ENCODE results near the gene WDR87. TPM values are rescaled to one million over a fixed set of nuclear protein-coding genes. Genes with fewer than 3 reads are reported as not detected.

Gene WDR87
- total RNA-seq, 2 experiments from 2014 or later, result not detected

- peaks cover 3% of the 10 kb centered on the region for H3K36me3 Mint-ChIP-seq
- no peak overlapping the region for H3K27ac Mint-ChIP-seq
- no peak overlapping the region for H3K4me3 Mint-ChIP-seq
- no peaks in the 10 kb centered on the region for H3K4me1 Mint-ChIP-seq (ENCODE audit: low read depth)
- H3K27me3 Mint-ChIP-seq, result no peaks in the 10 kb centered on the region
- ChIA-PET CTCF (no interaction called here), POLR2A (no interaction called here)
- DNase-seq, result no peak
- intact Hi-C loops (cut with micrococcal nuclease), result no loop called here
- H3K9me3 Mint-ChIP-seq, result no peaks in the 10 kb centered on the region
These were observed 35.6 kb upstream of the WDR87 start for GRCh38 chr19:37941782-37942515.

GRCh38 chr19:37938353-37938752 is 32.0 kb upstream of the WDR87 start:
- POLR2A ChIA-PET, result no interaction called here
- peaks cover 24% of the 10 kb centered on the region for H3K36me3 Mint-ChIP-seq
- intact Hi-C loops (cut with micrococcal nuclease), result no loop called here
- H3K27ac Mint-ChIP-seq, result no peak overlapping the region
- no peaks in the 10 kb centered on the region for H3K27me3 Mint-ChIP-seq
- CTCF ChIA-PET, result no interaction called here
- H3K4me3 Mint-ChIP-seq, result no peak overlapping the region
- peaks cover 28% of the 10 kb centered on the region for H3K9me3 Mint-ChIP-seq
- no peaks in the 10 kb centered on the region for H3K4me1 Mint-ChIP-seq (ENCODE audit: low read depth)
- DNase-seq, result no peak

GRCh38 chr19:37936886-37937285 is 30.5 kb upstream of the WDR87 start:
- Mint-ChIP-seq H3K36me3 (peaks cover 31% of the 10 kb centered on the region), H3K4me3 (no peak overlapping the region), H3K4me1 (ENCODE audit: low read depth) (no peaks in the 10 kb centered on the region), H3K27ac (no peak overlapping the region), H3K9me3 (peaks cover 28% of the 10 kb centered on the region), H3K27me3 (no peaks in the 10 kb centered on the region)
- intact Hi-C loops (cut with micrococcal nuclease), result no loop called here
- DNase-seq, result no peak
- POLR2A ChIA-PET, result no interaction called here
- CTCF ChIA-PET, result no interaction called here

GRCh38 chr19:37936166-37936565 is 29.8 kb upstream of the WDR87 start:
- H3K9me3 Mint-ChIP-seq, result peaks cover 28% of the 10 kb centered on the region
- no peaks in the 10 kb centered on the region for H3K4me1 Mint-ChIP-seq (ENCODE audit: low read depth)
- H3K27ac Mint-ChIP-seq, result no peak overlapping the region
- H3K4me3 Mint-ChIP-seq, result no peak overlapping the region
- no peaks in the 10 kb centered on the region for H3K27me3 Mint-ChIP-seq
- ChIA-PET CTCF (no interaction called here), POLR2A (no interaction called here)
- peaks cover 31% of the 10 kb centered on the region for H3K36me3 Mint-ChIP-seq
- DNase-seq, result no peak
- intact Hi-C loops (cut with micrococcal nuclease), result no loop called here

GRCh38 chr19:37935341-37935740 is 28.9 kb upstream of the WDR87 start:
- Mint-ChIP-seq H3K27ac (no peak overlapping the region), H3K4me1 (ENCODE audit: low read depth) (no peaks in the 10 kb centered on the region), H3K36me3 (peaks cover 31% of the 10 kb centered on the region), H3K27me3 (no peaks in the 10 kb centered on the region), H3K4me3 (no peak overlapping the region), H3K9me3 (peaks cover 28% of the 10 kb centered on the region)
- POLR2A ChIA-PET, result no interaction called here
- intact Hi-C loops (cut with micrococcal nuclease), result no loop called here
- CTCF ChIA-PET, result no interaction called here
- no peak for DNase-seq

- H3K36me3 Mint-ChIP-seq, result peaks cover 32% of the 10 kb centered on the region
- H3K27ac Mint-ChIP-seq, result no peak overlapping the region
- no peaks in the 10 kb centered on the region for H3K27me3 Mint-ChIP-seq
- H3K4me3 Mint-ChIP-seq, result no peak overlapping the region
- peaks cover 28% of the 10 kb centered on the region for H3K9me3 Mint-ChIP-seq
- no peaks in the 10 kb centered on the region for H3K4me1 Mint-ChIP-seq (ENCODE audit: low read depth)
- ChIA-PET CTCF (no interaction called here), POLR2A (no interaction called here)
- DNase-seq, result no peak
- intact Hi-C loops (cut with micrococcal nuclease), result no loop called here
These were observed 27.6 kb upstream of the WDR87 start for GRCh38 chr19:37933937-37934358.

GRCh38 chr19:37932985-37933936 is 26.9 kb upstream of the WDR87 start:
- ChIA-PET CTCF (no interaction called here), POLR2A (no interaction called here)
- intact Hi-C loops (cut with micrococcal nuclease), result no loop called here
- no peak for DNase-seq
- H3K4me1 Mint-ChIP-seq (ENCODE audit: low read depth), result no peaks in the 10 kb centered on the region
- no peak overlapping the region for H3K27ac Mint-ChIP-seq
- H3K36me3 Mint-ChIP-seq, result peaks cover 30% of the 10 kb centered on the region
- H3K4me3 Mint-ChIP-seq, result no peak overlapping the region
- peaks cover 28% of the 10 kb centered on the region for H3K9me3 Mint-ChIP-seq
- no peaks in the 10 kb centered on the region for H3K27me3 Mint-ChIP-seq

- DNase-seq, result no peak
- Mint-ChIP-seq H3K36me3 (peaks cover 30% of the 10 kb centered on the region), H3K9me3 (peaks cover 28% of the 10 kb centered on the region), H3K27ac (no peak overlapping the region), H3K4me1 (ENCODE audit: low read depth) (no peaks in the 10 kb centered on the region), H3K27me3 (no peaks in the 10 kb centered on the region), H3K4me3 (no peak overlapping the region)
- ChIA-PET POLR2A (no interaction called here), CTCF (interaction anchor here (1.3 to 1.5 kb wide), 2 partner anchors 30 to 210 kb away, joined by 4 to 5 read pairs; no protein-coding TSS in a partner anchor)
- intact Hi-C loops (cut with micrococcal nuclease), result no loop called here
These were observed 25.7 kb upstream of the WDR87 start for GRCh38 chr19:37931881-37932655.

- CTCF ChIA-PET, result interaction anchor here (1.3 kb wide), 1 partner anchor 211 kb away, joined by 5 read pairs; no protein-coding TSS in a partner anchor
- peaks cover 18% of the 10 kb centered on the region for H3K9me3 Mint-ChIP-seq
These were observed 24.0 kb upstream of the WDR87 start for GRCh38 chr19:37930416-37930815.

GRCh38 chr19:37929355-37929923 is 23.0 kb upstream of the WDR87 start:
- ChIA-PET POLR2A (no interaction called here), CTCF (no interaction called here)
- Mint-ChIP-seq H3K27ac (no peak overlapping the region), H3K27me3 (no peaks in the 10 kb centered on the region), H3K4me3 (no peak overlapping the region), H3K4me1 (ENCODE audit: low read depth) (no peaks in the 10 kb centered on the region), H3K36me3 (peaks cover 18% of the 10 kb centered on the region), H3K9me3 (peaks cover 8% of the 10 kb centered on the region)
- no peak for DNase-seq
- intact Hi-C loops (cut with micrococcal nuclease), result no loop called here

More at GRCh38 chr19:37930416-37930815, 24.0 kb upstream of the WDR87 start:
- no peak overlapping the region for H3K27ac Mint-ChIP-seq
- H3K4me3 Mint-ChIP-seq, result no peak overlapping the region
- POLR2A ChIA-PET, result no interaction called here
- DNase-seq, result no peak
- H3K4me1 Mint-ChIP-seq (ENCODE audit: low read depth), result no peaks in the 10 kb centered on the region
- intact Hi-C loops (cut with micrococcal nuclease), result no loop called here
- no peaks in the 10 kb centered on the region for H3K27me3 Mint-ChIP-seq
- peaks cover 24% of the 10 kb centered on the region for H3K36me3 Mint-ChIP-seq

GRCh38 chr19:37928527-37929286 is 22.3 kb upstream of the WDR87 start:
- Mint-ChIP-seq H3K9me3 (peaks cover under 1% of the 10 kb centered on the region), H3K36me3 (peaks cover 11% of the 10 kb centered on the region), H3K4me3 (no peak overlapping the region), H3K27ac (no peak overlapping the region), H3K4me1 (ENCODE audit: low read depth) (no peaks in the 10 kb centered on the region), H3K27me3 (no peaks in the 10 kb centered on the region)
- intact Hi-C loops (cut with micrococcal nuclease), result no loop called here
- CTCF ChIA-PET, result no interaction called here
- DNase-seq, result no peak
- POLR2A ChIA-PET, result no interaction called here
